A172 (cell line): ENCODE data around the gene ZC3H18. TPM values are rescaled to one million over a fixed set of nuclear protein-coding genes. Genes with fewer than 3 reads are reported as not detected.
A peak's percentile ranks its signal among the peaks of the same experiment; 100 is the strongest.

Source experiments
- DNase-seq: peaks from one replicate; pipeline ENCODE4 v3.0.0-alpha.2; 2015; ENCODE audit warnings: low spot score
- total RNA-seq: library from RNA; depleted of rRNA; stranded (reverse); fragments of >200 nt; shearing (Covaris generic); gene quantifications from 2 replicates; pipeline ENCODE4 v1.2.3, GENCODE V29; 2014

The ZC3H18 gene
- total RNA-seq, 1 experiment from 2014 or later, result 17.7 TPM

DNA sequence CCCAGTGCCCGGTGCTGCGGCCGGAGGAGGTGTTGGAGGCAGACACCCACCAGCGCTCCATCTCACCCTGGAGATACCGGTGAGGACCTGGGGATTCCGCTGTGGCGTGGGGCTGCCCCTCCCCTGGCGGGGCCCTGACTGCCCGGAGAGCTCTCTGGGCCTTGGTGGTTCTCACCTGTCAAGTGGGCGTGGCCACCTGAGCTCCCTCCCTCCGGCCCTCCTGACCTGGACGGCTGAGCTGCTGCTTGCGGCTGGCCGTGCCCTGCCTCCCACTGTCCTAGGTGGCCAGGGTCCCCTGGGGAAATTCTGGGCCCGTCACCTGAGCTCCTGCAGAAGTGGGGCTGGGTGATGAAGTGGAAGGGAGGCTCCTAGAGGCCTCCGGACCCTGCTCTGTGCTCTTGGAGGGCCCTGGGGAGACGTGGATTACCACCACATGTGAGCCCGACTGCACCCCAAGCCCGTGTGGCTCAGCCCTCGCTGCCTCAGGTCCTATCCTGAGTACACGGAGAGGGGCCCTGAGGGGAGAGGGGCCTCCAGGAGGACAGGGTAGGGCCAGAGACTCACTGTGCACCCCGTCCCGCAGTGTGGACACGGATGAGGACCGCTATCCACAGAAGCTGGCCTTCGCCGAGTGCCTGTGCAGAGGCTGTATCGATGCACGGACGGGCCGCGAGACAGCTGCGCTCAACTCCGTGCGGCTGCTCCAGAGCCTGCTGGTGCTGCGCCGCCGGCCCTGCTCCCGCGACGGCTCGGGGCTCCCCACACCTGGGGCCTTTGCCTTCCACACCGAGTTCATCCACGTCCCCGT is 69.2 kb downstream of the ZC3H18 start:
- DNase-seq, result no peak

DNA sequence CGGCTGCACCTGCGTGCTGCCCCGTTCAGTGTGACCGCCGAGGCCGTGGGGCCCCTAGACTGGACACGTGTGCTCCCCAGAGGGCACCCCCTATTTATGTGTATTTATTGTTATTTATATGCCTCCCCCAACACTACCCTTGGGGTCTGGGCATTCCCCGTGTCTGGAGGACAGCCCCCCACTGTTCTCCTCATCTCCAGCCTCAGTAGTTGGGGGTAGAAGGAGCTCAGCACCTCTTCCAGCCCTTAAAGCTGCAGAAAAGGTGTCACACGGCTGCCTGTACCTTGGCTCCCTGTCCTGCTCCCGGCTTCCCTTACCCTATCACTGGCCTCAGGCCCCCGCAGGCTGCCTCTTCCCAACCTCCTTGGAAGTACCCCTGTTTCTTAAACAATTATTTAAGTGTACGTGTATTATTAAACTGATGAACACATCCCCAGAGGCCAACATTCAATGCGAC is 69.9 kb downstream of the ZC3H18 start:
- DNase-seq, result no peak

DNA sequence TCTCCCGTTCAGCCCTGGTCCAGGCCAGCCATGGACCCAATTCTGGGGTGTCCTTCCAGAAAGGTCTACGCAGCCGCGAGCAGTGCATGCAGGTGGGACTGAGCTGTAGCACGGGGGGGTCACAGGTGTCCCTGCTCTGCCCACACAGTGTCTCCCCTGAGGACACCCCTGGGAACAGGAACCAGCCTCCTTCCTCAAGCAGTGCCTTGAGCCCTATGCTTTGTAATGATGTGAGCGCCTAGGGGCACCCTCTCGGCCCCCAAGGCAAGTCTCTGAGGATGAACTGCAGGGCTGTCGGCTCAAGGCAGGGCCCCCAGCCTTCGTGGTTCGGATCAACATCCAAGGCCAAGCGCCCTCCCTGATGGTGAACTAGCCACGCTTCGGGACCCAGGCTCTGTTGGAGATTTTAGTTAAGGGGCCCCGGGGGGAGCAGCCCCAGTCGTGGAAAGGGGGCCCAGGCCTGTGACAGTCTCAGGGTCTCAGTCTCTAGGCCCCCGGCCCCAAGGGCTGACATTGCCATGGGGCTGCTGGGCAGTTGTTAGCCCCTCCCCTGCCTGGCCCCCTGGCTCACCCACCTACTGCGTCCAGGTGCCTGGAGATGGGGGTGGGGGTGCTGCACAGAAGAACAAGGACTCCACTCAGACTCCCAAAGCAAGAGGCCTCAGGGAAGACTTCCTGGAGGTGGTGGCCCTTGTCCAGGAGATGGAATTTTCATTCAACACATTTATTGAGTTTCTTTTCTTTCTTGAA is 70.5 kb downstream of the ZC3H18 start:
- DNase-seq, result no peak

DNA sequence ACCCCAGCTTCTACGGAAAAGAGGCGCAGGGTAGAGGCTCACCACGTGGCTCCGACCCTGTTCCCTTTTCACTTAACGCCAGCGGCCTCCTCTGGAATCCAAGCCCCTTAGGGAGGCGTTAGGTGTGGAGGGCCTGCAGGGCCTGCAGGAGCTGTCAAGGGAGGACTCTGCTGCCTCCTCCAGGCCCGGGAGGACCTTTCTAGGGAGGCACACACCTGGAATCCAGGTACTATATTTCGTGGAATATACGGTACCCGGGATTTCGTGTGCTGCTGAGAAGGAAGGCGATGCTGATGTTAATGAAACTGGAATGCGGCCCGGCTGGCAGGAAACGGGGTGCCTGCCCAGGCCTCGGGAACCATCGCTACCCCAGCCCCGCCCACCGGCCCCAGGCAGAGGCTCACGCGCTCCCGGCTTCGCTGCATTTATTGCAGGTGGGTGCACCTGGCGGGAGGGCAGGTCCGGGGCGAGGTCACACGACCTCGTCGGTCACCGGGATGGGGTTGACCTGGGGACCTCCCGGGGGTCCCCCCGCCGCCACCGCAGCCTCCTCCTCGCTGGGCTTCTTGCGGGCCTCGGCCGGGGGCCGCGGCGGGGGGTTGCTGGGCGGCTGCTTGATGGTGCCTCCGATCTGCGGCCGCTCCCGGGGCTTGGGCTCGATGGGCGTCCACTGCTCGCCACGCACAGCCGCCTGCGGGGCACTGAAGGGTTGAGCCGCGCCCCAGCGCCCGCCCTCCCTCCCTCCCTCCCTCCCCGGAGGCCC is 72.9 kb downstream of the ZC3H18 start:
- no peak for DNase-seq

DNA sequence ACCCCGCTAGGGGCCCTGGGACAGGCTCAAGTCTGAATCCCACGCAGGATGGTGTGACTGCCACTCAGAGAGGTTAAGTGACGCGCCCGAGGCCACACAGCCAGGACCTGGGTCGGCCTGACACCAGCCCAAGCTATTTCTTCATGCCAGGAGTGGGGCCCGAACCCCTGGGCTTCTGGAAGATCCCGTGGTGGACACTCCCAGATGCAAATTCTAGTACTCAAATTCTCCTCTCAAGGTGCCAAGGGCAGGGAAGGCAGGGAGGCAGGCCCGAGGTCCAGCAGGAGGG is 73.4 kb downstream of the ZC3H18 start:
- DNase-seq, result no peak

DNA sequence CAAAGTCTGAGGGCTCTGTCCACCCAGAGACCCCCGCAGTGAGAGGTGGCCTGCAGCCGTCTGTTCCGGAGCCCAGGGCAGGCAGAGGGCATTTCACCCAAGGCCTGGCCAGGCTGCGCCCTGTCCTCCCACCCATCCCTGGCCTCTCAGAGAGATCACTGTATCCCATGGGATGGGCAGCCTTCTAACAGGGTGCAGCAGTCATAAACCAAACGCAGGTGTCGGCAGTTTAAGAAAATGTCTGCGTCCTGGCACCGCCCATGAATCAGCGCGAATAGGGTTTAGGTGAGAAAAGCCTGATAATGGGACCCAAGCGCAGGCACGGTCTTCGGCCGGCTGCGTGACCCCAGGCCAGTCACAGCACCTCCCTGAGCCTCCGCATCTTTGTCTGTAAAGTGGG is 75.3 kb downstream of the ZC3H18 start:
- DNase-seq, result no peak

DNA sequence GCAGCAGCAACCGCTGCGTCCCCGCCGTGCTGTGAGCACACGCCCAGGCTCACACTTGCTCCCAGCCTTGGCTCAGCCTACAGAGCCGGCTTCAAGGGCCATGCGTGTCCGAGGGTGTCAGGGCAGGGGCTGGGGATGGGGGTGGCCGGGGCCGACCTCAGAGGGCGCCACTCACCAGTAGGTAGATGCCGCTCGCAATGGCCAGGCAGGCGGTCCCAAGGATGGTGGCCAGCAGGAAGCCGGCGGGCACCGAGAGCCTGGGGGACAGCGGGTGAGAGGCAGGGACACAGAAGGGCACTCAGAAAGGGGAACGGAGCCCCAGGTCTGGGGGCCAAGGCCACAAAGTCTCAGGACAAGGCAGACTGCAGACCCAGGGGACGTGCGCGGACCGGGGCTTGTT is 75.7 kb downstream of the ZC3H18 start:
- DNase-seq, result no peak

DNA sequence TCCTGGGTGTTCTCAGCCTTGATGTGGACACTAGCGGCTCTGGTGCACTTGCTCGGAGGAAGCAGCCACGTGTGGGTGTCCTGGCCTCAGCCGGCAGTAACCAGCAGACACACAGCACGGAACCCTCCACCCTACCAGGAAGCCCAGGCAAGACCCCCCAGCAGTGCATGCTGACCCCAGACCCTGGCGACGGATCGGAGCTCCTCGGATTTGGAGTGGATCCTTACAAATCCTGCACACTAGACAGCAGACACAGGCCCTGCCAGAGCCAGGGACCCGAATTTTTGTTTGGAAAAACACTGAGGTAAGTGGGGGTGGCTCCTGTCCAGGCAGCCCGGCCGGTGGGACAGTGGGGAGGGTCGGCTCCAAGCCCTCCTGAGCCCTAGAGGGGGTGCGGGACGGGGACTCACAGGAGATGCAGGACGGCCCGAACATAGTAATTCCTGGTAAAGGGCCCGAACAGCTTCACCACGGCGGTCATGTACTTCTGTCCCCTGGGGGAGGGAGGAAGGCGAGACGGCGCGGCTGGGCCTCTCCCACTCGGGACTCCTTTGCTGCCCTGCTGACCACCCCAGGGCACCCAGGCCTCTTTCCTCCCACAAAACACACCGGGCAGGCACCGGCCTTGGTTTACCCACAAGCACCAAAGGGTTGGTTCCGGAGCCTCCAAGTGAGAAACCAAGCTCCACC is 76.3 kb downstream of the ZC3H18 start:
- no peak for DNase-seq

DNA sequence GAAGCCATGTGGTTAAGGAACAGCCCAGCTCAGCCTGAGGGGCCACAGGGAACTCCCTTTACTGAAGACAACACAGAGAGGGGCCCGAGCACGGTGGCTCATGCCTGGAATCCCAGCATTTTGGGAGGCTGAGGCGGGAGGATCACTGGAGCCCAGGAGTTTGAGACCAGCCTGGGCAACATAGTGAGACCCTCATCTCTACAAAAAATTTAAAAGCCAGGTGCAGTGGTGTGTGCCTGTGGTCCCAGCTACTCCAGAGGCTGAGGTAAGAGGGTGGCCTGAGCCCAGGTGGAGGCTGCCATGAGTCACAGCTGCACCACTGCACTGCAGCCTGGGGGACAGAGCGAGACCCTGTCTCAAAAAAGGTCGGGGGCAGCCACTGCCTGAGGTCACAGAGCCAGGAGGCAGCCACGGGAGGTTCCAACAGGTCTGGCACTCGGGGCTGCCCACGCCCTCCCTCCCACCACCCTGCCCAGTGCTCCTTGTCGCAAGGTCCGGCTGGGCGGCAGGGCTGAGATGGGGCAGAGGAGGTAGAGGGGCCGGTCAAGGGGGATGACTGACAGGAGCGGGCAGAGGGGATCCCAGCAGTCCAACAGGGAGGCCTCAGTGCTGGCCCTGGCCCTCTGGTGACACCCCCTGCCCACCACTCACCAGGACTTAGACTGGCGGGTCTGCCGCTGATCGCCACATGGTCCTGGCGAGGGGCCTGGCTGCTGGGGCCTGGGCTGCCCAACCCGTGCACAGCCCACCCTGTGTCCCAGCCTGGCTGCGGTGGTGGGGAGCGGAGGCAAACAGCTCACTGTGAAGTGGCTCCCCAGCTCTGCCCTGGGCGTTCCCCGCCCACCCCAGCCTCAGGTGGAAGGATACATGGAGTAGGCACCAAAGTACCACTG is 77.2 kb downstream of the ZC3H18 start:
- no peak for DNase-seq

DNA sequence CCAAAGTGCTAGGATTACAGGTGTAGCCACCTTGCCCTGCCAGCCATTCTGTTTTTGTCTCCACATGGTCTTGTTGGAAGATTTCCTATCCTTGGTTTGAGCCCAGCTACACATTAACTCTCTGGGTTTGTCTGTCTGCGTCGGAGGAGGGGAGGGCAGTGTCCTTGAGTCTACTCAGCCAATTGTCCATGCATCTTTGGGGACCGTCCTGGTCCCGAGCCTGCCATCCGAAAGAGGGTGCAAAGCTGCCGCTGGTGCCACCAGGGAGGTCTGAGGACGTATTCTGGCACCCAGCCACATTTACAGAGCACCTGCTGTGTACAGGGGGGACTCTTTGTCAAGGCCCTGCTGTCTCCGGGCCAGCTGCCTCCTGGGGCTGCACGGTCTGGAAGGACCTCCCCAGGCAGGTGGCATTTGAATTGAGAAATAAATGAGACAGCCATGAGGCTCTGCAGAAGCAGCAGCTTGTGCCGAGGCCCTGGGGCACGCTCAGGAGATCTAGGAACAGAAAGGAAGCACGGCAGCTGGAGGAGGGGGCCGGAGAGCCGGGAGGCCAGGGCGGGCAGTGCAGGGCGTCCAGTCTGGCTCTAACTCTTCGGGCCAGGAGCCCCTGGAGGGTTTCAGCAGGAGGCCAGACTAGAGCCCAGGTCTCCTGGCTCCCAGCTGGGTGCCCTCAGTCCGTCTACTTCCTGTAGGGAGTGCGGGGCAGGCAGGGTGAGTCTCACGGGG is 79.2 kb downstream of the ZC3H18 start:
- no peak for DNase-seq

DNA sequence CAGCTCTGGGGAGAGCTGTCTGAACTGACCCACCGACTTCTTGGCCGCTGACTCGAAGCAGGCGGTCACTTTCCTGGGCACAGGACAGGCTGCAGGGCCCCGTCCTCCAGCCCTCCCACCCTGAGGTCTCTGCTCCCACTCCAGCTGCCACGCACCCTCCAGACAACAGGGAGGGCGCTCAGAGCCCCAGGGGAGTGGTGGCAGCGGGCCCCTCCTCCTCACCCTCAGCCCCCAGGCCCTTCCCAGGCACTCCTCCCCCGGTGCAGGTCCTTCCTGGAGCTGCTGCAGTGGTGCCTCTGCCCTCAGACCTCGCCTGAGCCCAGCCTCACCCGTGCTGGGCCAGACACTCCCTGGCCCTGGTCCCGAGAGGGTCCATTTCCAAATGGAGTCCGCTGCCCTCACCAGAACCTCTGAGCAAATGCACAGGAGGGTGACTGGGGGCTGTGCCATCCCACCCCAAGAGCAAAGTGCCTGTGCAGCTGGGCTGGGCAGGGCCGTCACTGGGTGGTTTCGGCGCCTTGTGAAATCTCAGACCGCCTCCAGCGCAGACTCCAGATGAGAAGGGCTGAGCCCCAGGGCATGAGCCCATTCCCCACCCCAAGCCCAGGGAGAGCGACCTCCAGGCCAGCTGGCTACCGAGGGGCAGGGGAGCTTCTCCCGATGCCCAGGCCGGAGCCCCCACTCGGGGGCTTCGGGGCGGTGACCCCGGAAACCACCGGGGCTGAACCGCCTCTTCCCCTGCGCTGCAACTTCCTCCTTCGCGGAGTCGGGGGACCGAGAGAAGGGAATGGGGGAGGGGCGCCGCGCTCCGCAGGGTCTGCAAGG is 79.9 kb downstream of the ZC3H18 start:
- DNase-seq, result peak; percentile 39

DNA sequence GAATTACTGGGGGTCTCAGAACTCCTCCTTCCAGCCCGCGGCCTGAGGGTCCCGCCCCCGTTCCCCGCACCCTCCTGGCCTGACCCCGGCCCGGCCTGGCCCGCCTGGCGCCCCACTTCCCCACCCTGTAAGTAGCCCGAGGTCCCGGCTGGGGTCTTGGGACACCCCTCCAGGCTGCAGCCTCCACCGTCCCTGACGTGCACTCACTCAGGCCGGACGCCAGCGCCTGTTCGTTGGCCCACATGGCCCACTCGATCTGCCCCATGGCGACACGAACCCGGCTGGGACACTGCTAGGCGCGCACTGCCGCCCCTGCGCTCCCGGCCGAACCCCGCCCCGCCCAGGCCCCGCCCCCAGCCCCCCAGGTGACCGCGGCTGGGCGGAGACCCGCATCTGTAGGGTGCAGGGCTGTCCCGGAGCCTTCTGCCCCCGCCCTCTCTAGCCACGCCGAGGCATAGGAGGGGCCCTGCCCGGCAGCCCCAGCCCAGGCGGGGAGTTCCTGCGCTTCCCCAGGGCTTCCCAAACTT is 80.6 kb downstream of the ZC3H18 start, which contains the start of gene CYBA:
Gene CYBA (minus strand): TSS at position 305 of the 527 bp plus-strand sequence. CDS start 40 bp downstream, at position 265.
- no peak for DNase-seq

DNA sequence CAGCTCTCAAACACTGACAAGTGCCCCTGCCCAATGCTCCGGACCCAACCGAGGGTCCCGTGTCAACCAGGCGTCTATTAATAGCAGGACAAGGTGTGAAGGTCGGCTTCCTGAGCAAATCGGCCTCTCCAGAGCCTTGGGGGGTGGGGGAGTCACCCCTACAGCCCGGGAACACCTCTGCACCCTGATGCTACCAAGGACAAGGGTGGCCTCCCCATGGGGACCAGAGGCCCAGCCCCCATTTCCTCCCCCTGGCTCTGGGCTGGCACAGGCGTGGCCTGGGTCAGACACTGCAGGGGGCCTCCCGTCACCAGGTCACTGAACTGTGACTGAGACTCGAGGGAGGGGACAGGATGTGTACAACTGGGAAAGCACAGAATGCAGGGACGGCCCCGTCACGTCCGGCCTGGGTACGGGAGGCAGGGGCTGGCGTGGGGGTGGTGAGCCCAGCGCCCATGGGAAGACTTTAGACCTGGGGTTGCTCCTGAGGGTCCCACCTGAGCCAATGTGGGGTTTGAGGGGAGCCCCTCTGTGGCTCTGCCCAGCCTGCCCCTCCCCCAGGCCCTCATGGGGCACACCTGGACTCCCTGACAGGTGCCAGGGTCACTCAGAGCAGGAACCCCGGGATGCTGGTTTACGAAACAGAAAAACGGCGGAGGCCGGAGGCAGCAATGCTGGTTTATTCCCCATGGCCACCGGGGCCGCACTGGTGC is 81.2 kb downstream of the ZC3H18 start:
- DNase-seq, result peak; percentile 59

DNA sequence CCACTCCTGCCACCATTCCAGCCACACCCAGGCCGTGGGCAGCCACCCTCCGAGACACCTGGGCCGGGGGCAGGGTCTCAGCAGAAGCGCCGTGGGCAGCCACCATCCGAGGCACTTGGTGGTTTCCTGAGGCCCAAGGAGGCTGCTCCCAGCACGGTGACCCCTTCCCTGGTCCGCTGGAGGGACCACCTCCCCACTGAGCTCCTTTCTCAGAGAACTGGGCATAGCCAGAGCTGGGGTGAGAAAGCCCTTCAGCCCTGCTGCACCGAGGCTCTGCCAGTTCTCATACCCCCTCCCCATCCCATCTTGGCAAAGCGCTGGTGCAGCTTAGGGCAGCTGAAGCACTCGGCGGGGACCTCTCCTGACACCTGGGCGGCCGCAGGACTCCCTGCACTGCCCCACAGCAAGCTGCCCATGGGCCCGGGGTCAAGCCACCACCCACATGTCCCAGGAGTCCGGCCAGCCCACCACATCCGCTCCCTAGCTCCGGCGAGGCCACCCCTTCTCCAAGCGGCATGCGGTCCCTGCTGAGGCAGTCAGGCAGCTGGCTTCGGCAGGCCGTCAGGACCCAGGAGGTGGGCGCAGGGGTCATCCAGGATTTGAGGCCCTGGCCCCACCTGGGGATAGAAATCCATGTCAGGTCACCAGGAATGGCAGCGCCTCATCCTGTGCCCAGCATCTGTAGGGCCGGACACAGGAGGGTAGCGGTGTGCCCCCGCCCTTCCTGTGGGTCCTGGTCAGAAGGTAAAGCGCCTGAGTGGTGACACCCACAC is 82.0 kb downstream of the ZC3H18 start:
- no peak for DNase-seq

DNA sequence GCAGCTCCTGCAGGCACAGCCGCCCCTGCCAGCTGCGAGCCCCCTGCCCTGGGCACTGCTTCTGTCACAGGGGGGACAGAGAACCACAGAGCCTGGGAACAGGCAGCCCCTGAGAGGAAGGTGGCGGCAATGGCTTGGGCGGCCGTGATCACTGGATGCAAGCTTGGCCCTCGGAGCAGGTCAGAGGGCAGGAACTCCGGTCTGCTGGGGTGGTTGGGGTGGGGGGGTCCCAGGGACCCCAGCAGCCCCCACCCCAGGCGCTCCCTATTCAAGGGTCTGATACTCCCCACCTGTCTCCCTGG is 82.5 kb downstream of the ZC3H18 start:
- no peak for DNase-seq

DNA sequence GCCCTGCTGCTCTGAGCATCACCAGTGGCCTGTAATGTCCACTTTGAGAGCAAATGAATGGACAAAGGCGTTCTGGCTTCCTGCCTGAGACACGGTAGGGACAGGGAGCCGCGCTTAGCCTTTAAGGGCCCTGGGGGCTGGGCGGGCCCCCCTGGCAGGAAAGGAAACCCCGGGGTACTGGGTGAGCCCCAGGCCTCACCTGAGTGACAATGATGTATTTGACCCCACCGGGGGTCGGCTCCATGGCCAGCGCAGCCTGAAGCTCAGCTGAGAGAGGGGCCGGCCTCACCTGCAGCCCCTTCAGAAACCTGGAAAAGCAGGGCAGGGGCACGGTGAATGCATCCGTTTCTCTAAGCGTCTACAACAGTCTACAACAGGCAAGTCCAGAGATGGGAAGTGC is 82.9 kb downstream of the ZC3H18 start:
- no peak for DNase-seq

DNA sequence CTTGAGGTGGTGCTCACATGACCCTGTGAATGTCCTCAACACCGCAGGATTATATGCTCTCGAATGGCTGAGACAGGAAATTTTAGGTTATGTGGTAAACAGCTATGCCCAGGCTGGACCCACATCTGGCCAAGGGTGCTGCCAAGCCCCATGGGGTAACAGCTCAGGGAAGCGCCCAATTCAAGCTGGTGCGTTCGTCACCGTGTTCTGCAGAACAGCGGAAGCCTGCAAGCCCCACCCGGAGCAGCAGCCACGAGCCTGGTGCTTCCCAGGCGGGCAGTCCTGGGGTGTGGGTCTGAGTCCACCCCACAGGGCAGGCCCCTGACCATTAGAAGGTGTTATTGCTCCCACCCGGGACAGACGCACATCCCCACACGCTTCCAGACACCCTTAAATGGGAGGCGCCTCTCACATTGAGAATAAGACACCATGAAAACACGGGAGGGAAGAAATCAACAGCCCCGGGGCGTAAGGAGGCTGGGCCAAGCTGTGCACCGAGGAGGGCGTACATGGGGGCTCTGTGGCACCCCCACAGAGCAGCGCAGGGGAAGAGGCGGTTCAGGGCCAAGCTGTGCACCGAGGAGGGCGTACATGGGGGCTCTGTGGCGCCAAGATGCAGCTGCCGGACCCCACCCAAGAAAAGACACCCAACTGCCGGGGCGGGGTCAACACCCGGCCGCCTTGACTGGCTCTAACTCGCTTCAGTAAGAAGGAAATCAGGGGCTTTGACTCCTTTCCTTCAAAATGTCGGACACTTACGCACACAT is 83.6 kb downstream of the ZC3H18 start:
- DNase-seq, result no peak
